Neural cell (in vitro differentiated cells): ENCODE measurements around the gene MEIS3. TPM values are rescaled to one million over a fixed set of nuclear protein-coding genes. Genes with fewer than 3 reads are reported as not detected.

Source experiments
- H2AFZ ChIP-seq: fragments of 200-600, 300-800 bp; sonication (generic), shearing (Covaris generic); 2 replicates; pipeline ENCODE4 v1.6.0; 2014; ENCODE audit warnings: low read depth, mild to moderate bottlenecking, antibody characterized with exemption, low read length, moderate library complexity
- H3F3A ChIP-seq: fragments of 200-600 bp; shearing (Covaris generic); 2 replicates; pipeline ENCODE4 v1.6.1; 2016; ENCODE audit warnings: mild to moderate bottlenecking, moderate library complexity, mixed read lengths, antibody characterized with exemption, low read length; ENCODE audit not compliant: insufficient read depth, poor library complexity, severe bottlenecking
- H3K27ac ChIP-seq: fragments of 200-600, 300-800 bp; sonication (generic), shearing (Covaris generic); 2 replicates; pipeline ENCODE4 v1.5.1; 2014; ENCODE audit warnings: mild to moderate bottlenecking, low read length, moderate library complexity
- H3K27me3 ChIP-seq: fragments of 300-800, 200-600 bp; sonication (generic), shearing (Covaris generic); 2 replicates; pipeline ENCODE4 v1.6.0; 2014; ENCODE audit warnings: mild to moderate bottlenecking, low read depth, low read length, moderate library complexity; ENCODE audit not compliant: insufficient read depth
- H3K36me3 ChIP-seq: fragments of 300-800, 200-600 bp; sonication (generic), shearing (Covaris generic); 2 replicates; pipeline ENCODE4 v1.5.1; 2014; ENCODE audit warnings: mild to moderate bottlenecking, antibody characterized with exemption, low read length, moderate library complexity; ENCODE audit not compliant: insufficient read depth
- H3K4me2 ChIP-seq: fragments of 300-800, 200-600 bp; sonication (generic), shearing (Covaris generic); 2 replicates; pipeline ENCODE4 v1.6.0; 2014; ENCODE audit warnings: mild to moderate bottlenecking, low read length
- H3K4me3 ChIP-seq: fragments of 300-800, 200-600 bp; sonication (generic), shearing (Covaris generic); 2 replicates; pipeline ENCODE4 v1.5.1; 2014; ENCODE audit warnings: mild to moderate bottlenecking, low read length, moderate library complexity
- H3K79me2 ChIP-seq: fragments of 200-600 bp; shearing (Covaris generic); replicated peaks from 2 replicates; pipeline ENCODE4 v1.6.0; 2014; ENCODE audit warnings: mild to moderate bottlenecking, low read length, moderate library complexity; ENCODE audit not compliant: insufficient read depth
- H3K9ac ChIP-seq: fragments of 300-800, 200-600 bp; sonication (generic), shearing (Covaris generic); 2 replicates; pipeline ENCODE4 v1.6.1; 2016; ENCODE audit warnings: mild to moderate bottlenecking, low read length, mixed read lengths
- H3K9me2 ChIP-seq: fragments of 200-600 bp; shearing (Covaris generic); 2 replicates; pipeline ENCODE4 v1.6.1; 2016; ENCODE audit warnings: mild to moderate bottlenecking, low read length, mixed read lengths; ENCODE audit not compliant: insufficient read depth
- H3K9me3 ChIP-seq: fragments of 200-600, 300-800 bp; sonication (generic), shearing (Covaris generic); 2 replicates; pipeline ENCODE4 v1.6.1; 2016; ENCODE audit warnings: mild to moderate bottlenecking, mixed run types, low read length, moderate library complexity, mixed read lengths
- H4K20me1 ChIP-seq: fragments of 200-600 bp; shearing (Covaris generic); 2 replicates; pipeline ENCODE4 v1.6.1; 2016; ENCODE audit warnings: mild to moderate bottlenecking, mixed run types; ENCODE audit not compliant: insufficient read depth
- CTCF ChIP-seq: fragments of 450-650 bp; IDR thresholded peaks from 2 replicates; pipeline ENCODE4 v1.5.1; 2014; ENCODE audit warnings: antibody characterized with exemption, mild to moderate bottlenecking, moderate library complexity; ENCODE audit not compliant: poor library complexity, severe bottlenecking
- EP300 ChIP-seq: fragments of 450-650 bp; conservative IDR thresholded peaks from 2 replicates; pipeline ENCODE4 v1.6.1; 2014; ENCODE audit warnings: antibody characterized with exemption, mild to moderate bottlenecking, moderate library complexity; ENCODE audit not compliant: poor library complexity, severe bottlenecking
- EZH2 ChIP-seq: fragments of 200-600, 300-800 bp; shearing (Covaris generic), sonication (generic); IDR thresholded peaks from 2 replicates; pipeline ENCODE4 v1.6.1; 2014; ENCODE audit warnings: antibody characterized with exemption, low read length, borderline replicate concordance, mild to moderate bottlenecking; ENCODE audit not compliant: insufficient read depth, poor library complexity, severe bottlenecking
- MXI1 ChIP-seq: fragments of 450-650 bp; conservative IDR thresholded peaks from 2 replicates; pipeline ENCODE4 v1.6.1; 2014; ENCODE audit warnings: antibody characterized with exemption, mild to moderate bottlenecking; ENCODE audit not compliant: poor library complexity, severe bottlenecking
- POLR2AphosphoS5 ChIP-seq: IDR thresholded peaks from 2 replicates; pipeline ENCODE4 v1.6.1; 2012
- RAD21 ChIP-seq: fragments of 450-650 bp; conservative IDR thresholded peaks from 2 replicates; pipeline ENCODE4 v1.6.1; 2014; ENCODE audit warnings: antibody characterized with exemption, mild to moderate bottlenecking, moderate library complexity
- REST ChIP-seq: IDR thresholded peaks from 2 replicates; pipeline ENCODE4 v1.6.1; 2012; ENCODE audit warnings: borderline replicate concordance
- SMC3 ChIP-seq: fragments of 450-650 bp; conservative IDR thresholded peaks from 2 replicates; pipeline ENCODE4 v1.6.1; 2014; ENCODE audit warnings: antibody characterized with exemption, mild to moderate bottlenecking, moderate library complexity; ENCODE audit not compliant: poor library complexity
- TAF1 ChIP-seq: IDR thresholded peaks from 2 replicates; pipeline ENCODE4 v1.6.1; 2012; ENCODE audit warnings: low read depth
- polyA plus RNA-seq: library from polyadenylated mRNA; depleted of rRNA; stranded (reverse); fragments of >200 nt; gene quantifications from 2 replicates; pipeline ENCODE4 v1.2.3, GENCODE V29; 2014

Gene MEIS3
- polyA plus RNA-seq, 1 donor from 2014 or later: 379 TPM

DNA sequence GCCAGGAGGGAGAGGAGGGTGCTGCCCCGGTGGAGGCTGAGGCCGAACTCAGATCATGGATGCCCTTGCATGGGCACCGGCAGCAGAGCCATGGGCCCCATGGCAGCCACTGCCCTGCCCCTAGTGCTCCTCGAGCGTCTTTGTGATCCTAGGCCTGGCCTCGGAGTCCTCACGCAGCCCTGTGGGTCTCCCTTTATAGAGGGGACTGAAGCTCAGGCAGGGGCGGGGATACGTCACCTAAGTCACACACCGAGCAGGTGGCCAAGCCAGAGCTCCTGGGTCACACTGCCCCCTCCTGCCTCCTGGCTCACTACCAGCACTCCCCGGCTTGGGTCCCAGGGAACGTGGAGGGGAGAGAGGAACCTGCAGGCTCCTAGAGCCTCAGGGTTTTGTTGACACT lies 41.5 kb downstream of the MEIS3 start:
- no peaks in the 10 kb centered on the region for H3F3A ChIP-seq
- H3K9me3 ChIP-seq: no peaks in the 10 kb centered on the region
- H3K27ac ChIP-seq: no peak overlapping the region
- no peaks in the 10 kb centered on the region for H3K79me2 ChIP-seq
- TF ChIP-seq POLR2AphosphoS5 (no peak), REST (no peak), TAF1 (no peak), CTCF (no peak), RAD21 (no peak), EP300 (no peak), SMC3 (no peak), EZH2 (no peak), MXI1 (no peak)
- no peak overlapping the region for H3K4me2 ChIP-seq
- H2AFZ ChIP-seq: no peak overlapping the region
- no peaks in the 10 kb centered on the region for H3K36me3 ChIP-seq
- H3K9me2 ChIP-seq: no peaks in the 10 kb centered on the region
- H4K20me1 ChIP-seq: no peaks in the 10 kb centered on the region
- no peak overlapping the region for H3K9ac ChIP-seq
- H3K27me3 ChIP-seq: no peaks in the 10 kb centered on the region
- H3K4me3 ChIP-seq: no peak overlapping the region

DNA sequence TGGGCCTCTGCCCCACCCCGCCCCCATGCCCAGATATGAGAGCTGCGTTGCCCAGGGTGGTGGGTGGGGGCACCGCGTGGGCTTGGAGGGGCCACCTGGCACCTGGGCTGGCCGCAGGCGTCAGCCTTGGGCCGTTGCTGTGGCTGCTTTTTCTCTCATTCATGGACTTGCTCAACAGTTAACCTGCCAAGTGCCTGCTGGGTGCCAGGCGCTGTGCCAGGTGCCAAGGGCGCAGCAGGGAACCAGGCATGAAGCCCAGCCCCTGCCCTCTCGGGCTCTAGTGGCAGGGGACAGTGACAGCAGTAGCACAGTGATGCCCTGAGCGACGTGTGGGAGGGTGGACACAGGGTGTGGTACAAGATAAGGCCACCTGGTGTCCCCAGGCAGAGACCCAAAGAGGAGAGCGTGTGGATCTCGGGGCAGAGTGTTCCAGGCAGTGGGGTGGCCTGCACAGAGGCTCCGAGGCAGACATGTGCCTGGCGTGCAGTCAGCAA lies 42.1 kb downstream of the MEIS3 start:
- Histone ChIP-seq H3K4me2 (no peak overlapping the region), H3K27ac (no peak overlapping the region), H3K27me3 (no peaks in the 10 kb centered on the region), H3F3A (no peaks in the 10 kb centered on the region), H3K9ac (no peak overlapping the region), H3K79me2 (no peaks in the 10 kb centered on the region), H2AFZ (no peak overlapping the region), H3K36me3 (no peaks in the 10 kb centered on the region), H3K9me3 (no peaks in the 10 kb centered on the region), H3K4me3 (no peak overlapping the region), H4K20me1 (no peaks in the 10 kb centered on the region), H3K9me2 (no peaks in the 10 kb centered on the region)
- no peak for TF ChIP-seq REST
- TF ChIP-seq TAF1: no peak
- no peak for TF ChIP-seq SMC3
- no peak for TF ChIP-seq EZH2
- no peak for TF ChIP-seq POLR2AphosphoS5
- TF ChIP-seq MXI1: no peak
- no peak for TF ChIP-seq RAD21
- no peak for TF ChIP-seq EP300
- TF ChIP-seq CTCF: no peak
